ENCODE data around the gene KEL.
A peak's percentile ranks its signal among the peaks of the same experiment; 100 is the strongest.

Gene KEL

GRCh38 chr7:142927085-142927745 lies 34.9 kb downstream of the KEL start:
- peak; percentile 8 for DNase-seq

- DNase-seq, result no peak
Observed at GRCh38 chr7:142925413-142925812, 36.8 kb downstream of the KEL start.

- DNase-seq, result no peak
Observed at GRCh38 chr7:142923391-142923790, 38.8 kb downstream of the KEL start.

- no peak for DNase-seq
Observed at GRCh38 chr7:142919656-142920055, 42.5 kb downstream of the KEL start.

GRCh38 chr7:142918901-142919300 lies 43.3 kb downstream of the KEL start:
- no peak for DNase-seq

- no peak for DNase-seq
Observed at GRCh38 chr7:142917447-142917846, 44.7 kb downstream of the KEL start.

- DNase-seq, result no peak
Observed at GRCh38 chr7:142916508-142916907, 45.7 kb downstream of the KEL start.

GRCh38 chr7:142915315-142915714 lies 46.8 kb downstream of the KEL start:
- DNase-seq, result no peak

GRCh38 chr7:142914121-142914520 lies 48.0 kb downstream of the KEL start:
- DNase-seq, result no peak

- no peak for DNase-seq
Observed at GRCh38 chr7:142913566-142913965, 48.6 kb downstream of the KEL start.

- DNase-seq, result no peak
Observed at GRCh38 chr7:142913051-142913450, 49.1 kb downstream of the KEL start.

GRCh38 chr7:142910481-142910880 lies 51.7 kb downstream of the KEL start:
- no peak for DNase-seq

- no peak for DNase-seq
Observed at GRCh38 chr7:142910031-142910433, 52.1 kb downstream of the KEL start.

GRCh38 chr7:142908921-142909890 lies 53.0 kb downstream of the KEL start:
- DNase-seq, result no peak

GRCh38 chr7:142908290-142908689 lies 53.9 kb downstream of the KEL start:
- no peak for DNase-seq

- DNase-seq, result no peak
Observed at GRCh38 chr7:142906643-142907042, 55.5 kb downstream of the KEL start.

- DNase-seq, result no peak
Observed at GRCh38 chr7:142905759-142906158, 56.4 kb downstream of the KEL start.

- no peak for DNase-seq
Observed at GRCh38 chr7:142904128-142904527, 58.0 kb downstream of the KEL start.

- no peak for DNase-seq
Observed at GRCh38 chr7:142901426-142902259, 60.5 kb downstream of the KEL start.

- DNase-seq, result no peak
Observed at GRCh38 chr7:142899661-142900060, 62.5 kb downstream of the KEL start.

GRCh38 chr7:142898377-142899170 lies 63.6 kb downstream of the KEL start:
- DNase-seq, result no peak

- DNase-seq, result no peak
Observed at GRCh38 chr7:142897691-142898090, 64.5 kb downstream of the KEL start.

All from NCI-H1694 treated with DMSO at 0.1 percent for 48 hours (cell line).